Activated CD4-positive, alpha-beta T cell treated with anti-CD3 and anti-CD28 coated beads, Interleukin-2, Interleukin-4, amounts not matched to agents 100 ng/mL and 50 ng/mL, durations not matched to agents 16 hours and 8 hours (primary cell): ENCODE results near the gene GIPR.
"Not testable (repeated sequence)": the region's sequence is repeated elsewhere in the genome, so short reads cannot be mapped to it uniquely, and the experiment has no call there.

ENCODE experiments used
- DNase-seq: peaks from one replicate; pipeline ENCODE4 v3.0.0-alpha.2; 2020; ENCODE audit warnings: low spot score

The GIPR gene

GRCh38 chr19:45645631-45646344, 22.2 kb upstream of the GIPR start:
- peak; percentile 86 for DNase-seq

GRCh38 chr19:45646345-45646698, 21.7 kb upstream of the GIPR start:
- DNase-seq, result no peak

GRCh38 chr19:45650722-45651121, 17.3 kb upstream of the GIPR start:
- DNase-seq, result no peak

DNA sequence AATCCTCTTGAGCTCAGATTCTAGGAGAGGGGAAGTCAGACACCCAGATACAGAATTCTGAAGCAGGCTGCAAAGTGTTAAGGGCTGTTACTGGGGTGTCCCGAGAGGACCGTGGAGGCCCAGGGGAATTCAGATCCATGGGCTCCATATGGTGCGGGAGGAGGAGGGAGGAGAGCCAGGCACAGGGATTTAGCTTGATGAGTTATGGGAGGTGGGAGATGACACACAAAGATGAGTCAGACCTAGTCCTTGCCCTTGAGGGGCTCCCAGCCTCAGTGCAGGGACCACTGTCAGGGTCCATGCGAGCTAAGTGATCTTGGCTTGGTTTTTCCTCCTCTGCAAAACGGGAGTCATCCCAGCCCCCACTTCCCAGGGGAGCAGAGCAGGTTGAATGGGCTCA, 14.4 kb upstream of the GIPR start:
- DNase-seq, result no peak

DNA sequence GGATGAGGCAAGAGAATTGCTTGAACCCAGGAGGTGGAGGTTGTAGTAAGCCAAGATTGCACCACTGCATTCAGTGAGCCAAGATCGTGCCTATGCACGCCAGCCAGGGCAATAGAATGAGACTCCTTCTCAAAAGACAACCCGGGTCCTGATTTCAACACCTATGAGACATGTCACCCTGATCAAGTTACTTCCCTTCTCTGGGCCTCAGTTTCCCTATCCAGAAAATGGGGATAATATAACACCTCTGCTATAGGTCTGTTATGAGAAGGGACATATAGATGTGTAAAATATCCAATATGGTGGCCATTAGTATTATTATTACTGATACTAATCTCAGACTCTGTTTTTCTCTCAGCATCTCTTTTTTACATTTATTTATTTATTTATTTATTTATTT, 12.9 kb upstream of the GIPR start:
- DNase-seq, result no peak

DNA sequence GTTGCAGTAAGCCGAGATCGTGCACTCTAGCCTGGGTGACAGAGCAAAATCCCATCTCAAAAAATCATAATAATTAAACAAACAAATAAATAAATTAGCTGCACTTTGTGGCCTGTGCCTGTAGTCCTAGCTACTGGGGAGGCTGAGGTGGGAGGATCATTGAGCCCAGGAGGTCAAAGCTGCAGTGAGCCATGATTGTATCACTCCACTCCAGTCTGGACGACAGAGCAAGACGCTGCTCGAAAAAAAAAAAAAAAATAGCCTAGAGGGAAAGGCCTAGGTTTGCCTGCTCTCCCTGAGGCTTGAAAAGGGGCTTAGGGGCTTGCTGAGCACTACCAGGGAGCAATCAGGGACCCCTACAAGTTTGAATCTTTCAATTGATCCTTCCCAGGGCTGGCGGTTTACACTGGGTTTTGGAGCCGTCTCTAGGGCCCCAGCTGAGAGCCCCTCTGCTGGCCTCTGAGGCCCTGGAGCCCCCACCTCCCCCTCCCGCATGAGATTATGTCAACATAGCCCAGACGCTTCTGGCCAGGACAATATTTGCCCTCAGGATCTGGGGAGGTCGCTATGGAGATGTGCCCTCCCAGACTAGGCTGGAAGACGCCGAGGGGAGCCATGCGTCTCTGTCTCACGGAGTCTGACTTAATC, 10.4 kb upstream of the GIPR start:
- DNase-seq, result no peak

DNA sequence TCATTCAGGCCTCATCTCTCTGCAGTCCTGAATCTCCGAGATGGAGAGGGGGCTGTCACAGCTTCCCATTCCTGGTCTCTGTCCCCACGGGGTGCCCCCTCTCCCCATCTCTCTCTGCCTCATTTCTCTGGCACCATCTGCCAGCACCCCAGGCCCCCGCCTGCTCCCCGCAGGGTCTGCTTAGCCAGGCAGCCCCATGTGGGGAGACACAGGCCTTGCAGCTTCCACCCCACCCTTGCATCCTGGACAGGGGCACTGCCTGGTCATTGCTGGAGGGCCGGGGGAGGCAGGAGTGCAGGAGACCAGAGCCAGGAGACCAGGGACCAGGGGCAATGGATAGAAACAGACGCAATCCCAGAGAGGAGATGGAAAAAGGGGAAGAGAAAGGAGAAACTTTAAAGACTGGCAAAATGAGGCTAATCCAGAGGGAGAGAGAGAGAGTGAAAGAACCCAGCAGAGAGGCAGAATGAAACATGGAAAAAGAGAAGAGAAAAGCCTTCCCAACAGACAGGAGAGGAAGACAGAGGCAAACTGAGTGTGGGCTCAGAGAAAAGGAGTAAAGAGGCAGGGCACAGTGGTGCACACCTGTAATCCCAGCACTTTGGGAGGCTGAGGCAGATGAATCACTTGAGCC, 8.8 kb upstream of the GIPR start:
- DNase-seq, result no peak

GRCh38 chr19:45660636-45661035, 7.4 kb upstream of the GIPR start:
- DNase-seq, result no peak

DNA sequence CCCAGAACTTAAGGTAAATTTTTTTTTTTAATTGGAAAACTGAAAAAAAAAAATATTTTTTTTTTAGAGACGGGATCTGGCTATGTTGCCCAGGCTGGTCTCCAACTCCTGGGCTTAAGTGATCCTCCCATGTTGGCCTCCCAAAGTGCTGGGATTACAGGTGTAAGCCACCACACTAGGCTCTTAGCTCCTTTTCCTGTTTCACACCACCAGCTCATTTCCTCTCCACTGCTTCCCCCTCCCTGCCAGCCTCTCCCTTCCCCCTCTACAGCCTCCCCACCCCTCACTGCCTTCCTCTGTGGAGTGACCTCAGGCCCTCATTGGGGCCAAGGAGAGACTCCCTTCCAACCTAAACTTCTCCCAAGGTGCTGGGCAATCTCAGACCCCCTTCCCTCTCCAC, 4.2 kb upstream of the GIPR start:
- no peak for DNase-seq

DNA sequence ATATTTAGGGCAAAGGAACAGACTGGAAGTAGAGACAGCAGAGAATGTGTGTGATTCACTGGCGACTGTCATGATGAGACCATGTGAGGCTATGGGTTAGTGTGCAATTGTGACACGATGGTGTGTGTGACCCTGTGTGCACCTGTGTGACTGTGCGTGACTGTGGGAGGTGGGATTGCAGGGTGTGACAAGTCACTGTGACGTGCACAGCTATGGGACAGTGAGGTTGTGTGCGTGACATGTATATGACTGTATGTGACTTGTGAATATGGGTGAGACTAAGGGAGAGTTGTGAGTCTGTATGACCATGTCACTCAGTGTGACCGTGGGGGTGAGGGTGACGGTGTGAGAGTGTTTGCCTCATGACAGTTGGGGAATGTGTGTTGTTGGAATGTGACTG, 3.4 kb upstream of the GIPR start:
- no peak for DNase-seq

- DNase-seq, result no peak
Measured at GRCh38 chr19:45668342-45668871, 386 bp downstream of the GIPR start.

DNA sequence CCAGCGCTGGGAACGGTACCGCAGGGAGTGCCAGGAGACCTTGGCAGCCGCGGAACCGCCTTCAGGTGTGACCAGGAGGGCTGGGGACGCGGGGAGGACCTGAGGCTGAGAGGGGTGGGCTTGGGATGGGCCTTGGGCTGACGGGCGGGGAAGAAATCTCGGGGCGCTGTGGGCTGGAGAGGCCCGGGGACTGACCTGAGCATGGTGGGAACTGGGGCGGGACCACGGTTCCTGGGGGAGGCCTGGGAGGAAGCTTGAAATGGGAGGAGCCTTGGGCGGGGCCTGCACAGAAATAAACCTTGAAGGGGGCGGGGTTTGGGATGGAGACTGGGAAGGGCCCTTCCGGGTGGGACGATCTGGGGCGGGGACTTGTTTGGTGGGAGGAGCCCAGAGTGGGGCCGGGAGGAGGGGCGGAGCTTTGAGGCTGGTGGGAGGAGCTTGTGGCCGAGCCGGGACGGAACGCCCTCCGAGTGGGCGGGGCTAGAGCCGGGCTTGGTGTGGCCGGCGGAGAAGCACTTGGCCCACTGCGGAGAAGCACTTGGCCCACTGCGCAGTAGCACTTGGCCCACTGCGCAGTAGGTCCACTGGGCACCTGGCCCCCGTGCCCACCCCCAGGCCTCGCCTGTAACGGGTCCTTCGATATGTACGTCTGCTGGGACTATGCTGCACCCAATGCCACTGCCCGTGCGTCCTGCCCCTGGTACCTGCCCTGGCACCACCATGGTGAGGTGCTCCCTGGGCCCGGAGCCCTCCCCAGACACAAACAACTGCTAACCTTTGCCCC, 2.8 kb downstream of the GIPR start:
- peak; percentile 87 for DNase-seq

GRCh38 chr19:45674946-45675345, 6.9 kb downstream of the GIPR start:
- DNase-seq, result no peak

GRCh38 chr19:45676851-45677263, 8.8 kb downstream of the GIPR start:
- DNase-seq, result no peak

GRCh38 chr19:45677351-45678230, 9.6 kb downstream of the GIPR start:
- peak; percentile 76 for DNase-seq

- DNase-seq, result peak; percentile 90
Measured at GRCh38 chr19:45681391-45682015, 13.5 kb downstream of the GIPR start.

DNA sequence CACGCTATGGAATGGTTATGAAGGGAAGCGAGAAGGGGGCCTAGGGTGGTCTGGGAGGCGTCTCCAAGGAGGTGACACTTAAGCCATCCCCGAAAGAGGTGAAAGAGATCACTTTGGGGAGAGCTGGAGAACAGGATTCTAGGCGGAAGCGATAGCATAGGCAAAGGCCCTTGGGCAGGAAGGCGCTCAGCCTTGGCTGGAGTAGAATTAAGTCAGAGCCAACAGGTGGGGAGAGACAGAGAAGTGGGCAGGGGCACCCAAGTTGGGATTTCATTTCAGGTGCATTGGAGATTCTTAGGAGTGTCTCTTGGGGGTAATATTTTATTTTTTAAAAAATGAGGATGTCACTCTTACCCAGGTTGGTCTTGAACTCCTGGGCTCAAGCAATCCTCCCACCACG, 14.1 kb downstream of the GIPR start:
- DNase-seq, result no peak

DNA sequence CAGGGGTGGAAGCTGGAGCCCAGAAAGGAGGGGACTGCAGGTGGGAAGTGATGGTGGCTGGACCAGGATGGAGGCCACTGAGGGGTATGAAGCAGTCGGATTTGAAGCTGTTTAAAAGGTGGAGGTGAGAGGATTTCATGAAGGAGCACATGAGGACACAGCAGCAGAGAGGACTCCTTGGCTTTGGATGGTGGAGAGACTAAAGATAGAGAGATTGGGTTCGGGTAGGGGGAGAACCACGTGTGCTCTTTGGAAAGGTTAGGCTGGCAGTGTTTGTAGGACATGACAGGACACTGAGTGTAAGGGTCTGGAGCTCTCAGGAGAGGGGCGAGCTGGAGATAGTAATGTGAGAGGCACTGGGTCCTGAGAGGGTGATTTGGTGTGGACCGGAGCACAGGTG, 14.9 kb downstream of the GIPR start:
- DNase-seq, result no peak

GRCh38 chr19:45685045-45685444, 17.0 kb downstream of the GIPR start:
- DNase-seq, result not testable (repeated sequence)

DNA sequence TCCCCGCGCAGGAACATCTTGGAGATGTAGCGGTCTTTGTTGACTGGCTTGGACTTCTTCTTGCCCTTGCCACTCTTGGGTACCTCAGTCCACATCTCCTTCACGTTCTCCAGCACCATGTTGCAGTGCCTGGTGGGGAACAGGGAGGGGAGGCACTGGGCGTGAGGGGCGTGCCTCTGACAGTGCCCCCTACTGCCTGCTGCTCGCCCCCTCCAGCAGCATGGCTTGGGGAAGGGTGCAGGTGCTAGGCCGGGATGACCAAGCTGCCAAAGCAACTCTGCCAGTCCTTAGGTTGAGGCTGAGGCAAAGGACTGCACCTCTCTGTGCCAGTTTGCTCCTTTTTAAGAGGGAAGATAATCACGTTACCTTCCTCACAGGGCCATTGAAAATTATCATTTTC, 19.6 kb downstream of the GIPR start:
- DNase-seq, result no peak
